Heart left ventricle (tissue), 16 donors: Measurements from ENCODE around the gene GPR180. TPM values are rescaled to one million over a fixed set of nuclear protein-coding genes. Genes with fewer than 3 reads are reported as not detected.

ENCODE experiments used
- ATAC-seq, 4 donors: fragments of 200-7000 bp; cut with Tn5 transposase; one replicate each; pipeline ENCODE4 v1.9.1; 2020 to 2022; ENCODE audit warnings: moderate library complexity in 4 of 4, mild to moderate bottlenecking in 3 of 4, moderate number of reproducible peaks in 1 of 4
- DNase-seq, 5 donors: peaks; one replicate each; pipeline ENCODE4 v3.0.0-alpha.2; 2020
- H3K27ac ChIP-seq, 12 donors: fragments of 200-600 bp; sonication (generic) in 4 of 12; one replicate each; pipeline versions ENCODE4 v1.5.0 to v1.8.0; 2016 to 2022; ENCODE audit warnings: mild to moderate bottlenecking in 2 of 12
- H3K27me3 ChIP-seq, 9 donors: fragments of 200-600 bp; sonication (generic) in 2 of 9; one replicate each; pipeline versions ENCODE4 v1.5.1 to v1.8.0; 2016 to 2022; ENCODE audit warnings: mild to moderate bottlenecking in 3 of 9
- H3K36me3 ChIP-seq, 9 donors: fragments of 200-600 bp; sonication (generic) in 2 of 9; one replicate each; pipeline versions ENCODE4 v1.5.0 to v1.8.0; 2018 to 2022; ENCODE audit warnings: mild to moderate bottlenecking in 2 of 9
- H3K4me1 ChIP-seq, 12 donors: fragments of 200-600 bp; sonication (generic) in 4 of 12; one replicate each; pipeline versions ENCODE4 v1.5.0 to v1.8.0; 2016 to 2022; ENCODE audit warnings: mild to moderate bottlenecking in 3 of 12
- H3K4me3 ChIP-seq, 12 donors: fragments of 200-600 bp; sonication (generic) in 4 of 12; one replicate each; pipeline versions ENCODE4 v1.5.0 to v1.8.0; 2017 to 2022; ENCODE audit warnings: mild to moderate bottlenecking in 9 of 12, moderate library complexity in 4 of 12
- H3K9me3 ChIP-seq, 12 donors: fragments of 200-600 bp; sonication (generic) in 4 of 12; one replicate each; pipeline versions ENCODE4 v1.5.0 to v1.8.0; 2016 to 2022; ENCODE audit warnings: mild to moderate bottlenecking in 1 of 12
- CTCF ChIP-seq, 12 donors: fragments of 200-600 bp; sonication (generic) in 4 of 12; IDR thresholded peaks; one replicate each; pipeline versions ENCODE4 v1.5.0 to v1.8.0; 2018 to 2022; ENCODE audit warnings: antibody characterized with exemption in 12 of 12, mild to moderate bottlenecking in 5 of 12
- POLR2A ChIP-seq, 2 donors: fragments of 450-650 bp; IDR thresholded peaks; one replicate each; pipeline ENCODE4 v1.6.1; 2017; ENCODE audit warnings: antibody characterized with exemption in 2 of 2, mild to moderate bottlenecking in 2 of 2, moderate library complexity in 2 of 2
- WGBS, 4 donors: extraction: QIAGEN DNeasy Blood & Tissue Kit in 2 of 4; methylation state at CpG; one replicate each; pipeline versions ENCODE4 v1.1.5 to v1.1.7; 2013 to 2018; 5-methylcytosine and 5-hydroxymethylcytosine counted together
- intact Hi-C, 10 donors: fragments of 100-400 bp; cut with DNase I; formaldehyde crosslinking; loops; one replicate each; pipeline versions ENCODE4 v1.11.1 to v1.14.2; 2022
- polyA plus RNA-seq, 2 donors: library from polyadenylated mRNA; stranded (reverse); fragments of 200-250 nt; gene quantifications; one replicate each; pipeline ENCODE4 v1.2.3, GENCODE V29; 2013
- total RNA-seq, 9 donors: library from RNA; depleted of rRNA in 2 of 9; stranded (reverse); fragments of >200 nt in 2 of 9; fragmentation: NEBNext Ultra II Directional in 3 of 9; extraction: Animal tissue kit (Norgen Biotek cat#: 25700) in 3 of 9; gene quantifications; one replicate each; pipeline versions ENCODE4 v1.1.0 to v1.2.4, GENCODE V29; 2016 to 2023
- donor health status: ischemic (EF 13 %, LVEDD 7.1; RV severe dilation, severe dysfunction).
- donor health status: healthy with polysubstance abuse.
- donor health status: DM: no; HTN: yes; CAD: no.
- donor health status: DM: no; HTN: no; CAD: no.
- donor health status: ischemic (EF 25% LVEDD 6.9; RV normal size, moderate dysfunction).
- donor health status: ischemic (EF 25% LVEDD 5.7; RV mildly dilated, moderate dysfunction).
- donor health status: healthy.
- donor health status: DM: yes; HTN: yes; CAD: no.
- donor health status: ischemic (EF 35%, LVEDD 5.7; RV mildly dilated, moderate dysfunction).
- donor health status: nonischemic (EF 11% LVEDD 7.7; RV severe dilation, severe dysfunction).
- donor health status: DM: yes; HTN: yes; CAD: no.
- donor health status: PGD.
- donor health status: ischemic (EF 29% LVEDD 5.4; RV normal size, mild dysfunction).
- donor health status: nonischemic (EF 23%, LVEDD 6.1; RV moderate dilation, normal function).

Gene GPR180
- total and polyA plus RNA-seq, 11 donors: 0.99 to 6.4 (median 3.7) TPM

GRCh38 chr13:94646904-94647303 lies 45.2 kb downstream of the GPR180 start:
- TF ChIP-seq POLR2A (IDR thresholded peaks at IDR 0.05) (no peak), CTCF (IDR thresholded peaks at IDR 0.05) (no peak)
- WGBS, 4 donors: 78 to 82% (median 81%) methylated on average over 4 of the region's 4 CpGs
- H3K9me3 ChIP-seq: no peaks in the 10 kb centered on the region
- H3K27me3 ChIP-seq: no peaks in the 10 kb centered on the region
- ATAC-seq: no peak
- intact Hi-C loops: no loop called here
- no peak for DNase-seq
- H3K4me1 ChIP-seq: peaks cover 0 to 2% (median 0%) of the 10 kb centered on the region in 12 donors
- no peaks in the 10 kb centered on the region for H3K36me3 ChIP-seq
- H3K27ac ChIP-seq: no peak overlapping the region
- H3K4me3 ChIP-seq: no peak overlapping the region

- intact Hi-C loops: no loop called here
- H3K36me3 ChIP-seq: no peaks in the 10 kb centered on the region
- H3K4me3 ChIP-seq: no peak overlapping the region
- ATAC-seq (no peak), DNase-seq (no peak)
- no peaks in the 10 kb centered on the region for H3K27me3 ChIP-seq
- WGBS, 4 donors: 77 to 100% (median 80%) methylated on average over 1 of the region's 1 CpG
- no peaks in the 10 kb centered on the region for H3K4me1 ChIP-seq
- peaks cover 0 to 12% (median 2%) of the 10 kb centered on the region in 12 donors for H3K9me3 ChIP-seq
- H3K27ac ChIP-seq: no peak overlapping the region
- TF ChIP-seq POLR2A (IDR thresholded peaks at IDR 0.05) (no peak), CTCF (IDR thresholded peaks at IDR 0.05) (no peak)
Measured at GRCh38 chr13:94656176-94656575, 54.5 kb downstream of the GPR180 start.

- Histone ChIP-seq H3K27ac (no peak overlapping the region), H3K36me3 (no peaks in the 10 kb centered on the region), H3K4me3 (no peak overlapping the region), H3K9me3 (peaks cover 0 to 12% (median 2%) of the 10 kb centered on the region in 12 donors), H3K4me1 (no peaks in the 10 kb centered on the region), H3K27me3 (no peaks in the 10 kb centered on the region)
- ATAC-seq (no peak), DNase-seq (no peak)
- intact Hi-C loops: no loop called here
- WGBS, 4 donors: 94 to 100% (median 97%) methylated on average over 1 of the region's 1 CpG
- no peak for TF ChIP-seq POLR2A (IDR thresholded peaks at IDR 0.05)
- no peak for TF ChIP-seq CTCF (IDR thresholded peaks at IDR 0.05)
Measured at GRCh38 chr13:94656766-94657165, 55.1 kb downstream of the GPR180 start.

- TF ChIP-seq POLR2A (IDR thresholded peaks at IDR 0.05) (no peak), CTCF (IDR thresholded peaks at IDR 0.05) (no peak)
- H3K4me3 ChIP-seq: no peak overlapping the region
- H3K9me3 ChIP-seq: peaks cover 0 to 12% (median 2%) of the 10 kb centered on the region in 12 donors
- ATAC-seq (no peak), DNase-seq (no peak)
- no peaks in the 10 kb centered on the region for H3K36me3 ChIP-seq
- WGBS, 4 donors: 81 to 97% (median 95%) methylated on average over 4 of the region's 4 CpGs
- H3K4me1 ChIP-seq: no peaks in the 10 kb centered on the region
- intact Hi-C loops: no loop called here
- no peak overlapping the region for H3K27ac ChIP-seq
- peaks cover 0 to 3% (median 0%) of the 10 kb centered on the region in 9 donors for H3K27me3 ChIP-seq
Measured at GRCh38 chr13:94657167-94657566, 55.5 kb downstream of the GPR180 start.
